GM18861 (cell line): ENCODE results near the gene PCNX3.
A peak's percentile ranks its signal among the peaks of the same experiment; 100 is the strongest.
"Not testable (repeated sequence)": the region's sequence is repeated elsewhere in the genome, so short reads cannot be mapped to it uniquely, and the experiment has no call there.

Experiments
- ATAC-seq: cut with Tn5 transposase; IDR thresholded peaks from one replicate; pipeline ENCODE4 v1.9.1; 2021; ENCODE audit not compliant: unreplicated experiment

Gene PCNX3

DNA sequence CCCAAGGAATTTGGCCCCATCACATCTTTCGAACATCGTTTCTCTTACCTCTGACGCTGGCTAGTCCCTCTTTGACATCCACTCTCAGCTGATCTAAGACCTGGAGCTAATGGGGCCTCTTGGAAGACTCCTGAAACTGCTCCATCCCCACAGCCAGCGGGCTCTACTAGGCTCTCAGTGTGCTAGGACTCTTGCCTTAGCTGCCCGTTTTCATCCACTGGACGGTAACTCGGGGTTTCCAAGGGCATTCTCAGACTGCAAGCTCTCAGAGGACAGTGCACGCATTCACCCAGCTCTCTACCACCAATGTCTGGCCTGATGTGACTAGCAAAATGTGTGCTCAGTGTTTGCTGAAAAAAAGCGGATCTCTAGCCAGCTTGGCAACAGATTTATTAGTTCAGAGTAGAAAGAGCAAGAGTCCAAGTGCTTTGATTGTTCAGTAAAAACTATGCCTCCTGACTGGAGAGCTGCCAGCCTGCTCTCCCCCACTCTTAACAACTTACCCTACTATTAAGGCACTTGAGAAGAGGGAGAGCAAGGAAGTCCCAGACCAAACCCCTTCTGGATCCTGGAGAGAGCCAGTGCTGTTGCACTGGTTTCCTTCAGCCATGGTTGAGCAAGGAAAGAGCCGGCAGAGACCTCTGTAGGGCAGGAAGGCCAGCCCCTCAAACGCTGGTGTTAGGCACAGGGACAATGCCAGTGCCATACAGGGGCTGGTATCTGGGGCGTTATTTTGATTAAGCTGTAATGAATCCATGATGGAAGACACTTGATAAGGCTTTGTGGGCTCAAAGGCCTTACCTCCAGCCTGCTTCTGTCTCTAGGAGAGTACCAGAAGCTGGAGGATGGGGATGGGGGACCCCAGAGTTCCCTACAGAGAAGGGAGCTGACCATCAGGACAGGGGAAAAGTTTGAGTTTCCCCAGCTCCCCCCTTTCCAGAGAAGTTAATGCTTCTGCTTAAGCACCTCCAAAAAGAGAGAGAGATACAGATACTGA lies 38.0 kb downstream of the PCNX3 start:
- no peak for ATAC-seq

DNA sequence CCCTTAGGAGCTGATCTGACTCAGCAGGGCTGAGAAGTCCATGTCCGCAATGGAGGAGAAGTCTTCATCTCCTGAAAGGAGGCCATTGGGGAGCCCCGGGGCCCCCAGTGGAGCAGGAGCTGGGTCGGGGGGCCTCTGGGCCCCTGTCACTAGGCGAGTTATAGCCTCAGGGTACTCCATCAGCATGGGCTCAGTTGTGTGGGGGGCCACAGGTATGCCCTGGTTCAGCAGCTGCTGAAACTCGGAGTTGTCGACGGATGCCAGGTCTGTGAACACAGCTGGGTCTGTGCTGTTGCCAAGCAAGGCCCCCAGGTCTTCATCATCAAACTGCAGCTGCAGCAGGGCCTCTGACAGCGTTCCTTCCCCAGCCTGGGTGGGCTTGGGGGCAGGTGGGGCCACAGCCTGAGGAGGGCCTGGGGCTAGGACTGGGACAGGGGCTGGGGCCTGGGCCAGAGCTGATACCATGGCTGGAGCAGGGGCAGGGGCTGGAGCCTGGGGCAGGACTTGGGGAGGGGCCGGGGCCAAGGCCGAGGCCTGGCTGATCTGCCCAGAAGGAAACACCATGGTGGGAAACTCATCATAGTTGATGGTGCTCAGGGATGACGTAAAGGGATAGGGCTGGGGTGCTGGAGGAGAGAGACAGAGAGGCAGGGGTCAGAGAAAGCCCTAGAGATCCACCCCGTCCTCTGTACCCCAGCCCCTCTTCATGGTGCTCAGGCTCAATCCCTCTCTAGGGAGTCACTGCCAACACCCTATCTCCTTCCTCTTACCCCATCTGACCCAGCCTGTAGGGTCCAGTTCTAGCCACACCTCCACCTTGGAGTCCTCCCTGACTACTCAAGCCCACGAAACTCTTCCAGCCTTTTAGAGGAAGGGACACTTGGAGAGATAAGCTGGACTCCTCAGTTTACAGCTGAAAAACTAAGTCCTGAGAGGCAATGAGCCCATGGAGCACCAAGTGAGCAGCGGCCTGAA lies 39.1 kb downstream of the PCNX3 start:
- ATAC-seq = no peak

DNA sequence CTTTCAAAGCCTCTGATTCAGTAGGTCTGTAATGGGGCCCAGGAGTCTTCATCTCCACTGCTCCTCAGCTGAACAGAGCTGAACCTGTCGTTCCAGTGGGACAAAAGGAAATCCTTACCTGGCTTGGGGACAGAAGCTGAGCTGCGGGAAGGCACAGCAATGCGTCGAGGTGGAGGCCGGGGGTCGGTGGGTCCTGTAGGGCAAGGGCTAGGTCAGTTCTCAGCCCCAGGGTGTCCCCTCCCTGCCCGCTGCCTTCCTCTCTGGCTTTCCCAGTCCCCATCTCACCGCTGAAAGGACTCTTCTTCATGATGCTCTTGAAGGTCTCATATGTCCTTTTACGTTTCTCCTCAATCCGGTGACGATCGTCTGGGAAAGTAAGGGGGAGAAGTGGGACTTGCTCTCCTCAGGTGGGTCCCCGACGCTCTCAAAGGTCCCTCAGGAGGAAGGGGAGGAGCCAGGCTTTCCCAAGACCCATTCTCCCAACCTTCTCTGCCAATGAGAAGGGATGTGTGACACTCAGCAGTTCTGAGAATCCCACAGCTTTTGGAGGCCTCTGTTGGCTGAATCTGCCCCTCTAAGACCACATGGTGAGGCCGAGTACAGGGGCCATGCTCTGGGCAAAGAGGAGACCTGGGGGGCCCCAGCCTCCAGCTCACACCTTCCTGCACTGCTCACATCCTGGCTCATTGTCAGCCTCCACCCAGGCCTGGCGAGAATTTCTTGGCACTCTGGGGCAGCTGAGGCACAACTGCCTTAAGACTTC lies 40.2 kb downstream of the PCNX3 start:
- no peak for ATAC-seq

DNA sequence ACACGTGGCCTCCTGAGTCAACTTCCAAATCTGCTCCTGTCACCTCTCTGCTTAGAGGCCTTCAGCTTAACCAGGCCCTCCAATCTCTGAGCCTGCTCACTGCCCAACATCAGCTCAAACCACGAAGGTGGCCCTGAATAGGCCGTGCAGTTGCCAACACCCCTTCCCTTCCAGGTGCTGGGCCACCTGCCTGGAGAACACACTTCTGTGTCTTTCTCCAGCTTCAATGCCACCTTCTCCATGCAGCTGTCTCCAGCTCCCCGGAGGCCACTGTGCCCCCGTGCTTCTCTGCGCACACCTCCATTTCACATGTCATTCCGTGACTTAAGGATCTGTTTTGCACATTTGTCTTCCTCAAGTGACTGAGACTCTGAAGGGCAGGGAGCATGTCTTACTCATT lies 41.9 kb downstream of the PCNX3 start:
- ATAC-seq = no peak

DNA sequence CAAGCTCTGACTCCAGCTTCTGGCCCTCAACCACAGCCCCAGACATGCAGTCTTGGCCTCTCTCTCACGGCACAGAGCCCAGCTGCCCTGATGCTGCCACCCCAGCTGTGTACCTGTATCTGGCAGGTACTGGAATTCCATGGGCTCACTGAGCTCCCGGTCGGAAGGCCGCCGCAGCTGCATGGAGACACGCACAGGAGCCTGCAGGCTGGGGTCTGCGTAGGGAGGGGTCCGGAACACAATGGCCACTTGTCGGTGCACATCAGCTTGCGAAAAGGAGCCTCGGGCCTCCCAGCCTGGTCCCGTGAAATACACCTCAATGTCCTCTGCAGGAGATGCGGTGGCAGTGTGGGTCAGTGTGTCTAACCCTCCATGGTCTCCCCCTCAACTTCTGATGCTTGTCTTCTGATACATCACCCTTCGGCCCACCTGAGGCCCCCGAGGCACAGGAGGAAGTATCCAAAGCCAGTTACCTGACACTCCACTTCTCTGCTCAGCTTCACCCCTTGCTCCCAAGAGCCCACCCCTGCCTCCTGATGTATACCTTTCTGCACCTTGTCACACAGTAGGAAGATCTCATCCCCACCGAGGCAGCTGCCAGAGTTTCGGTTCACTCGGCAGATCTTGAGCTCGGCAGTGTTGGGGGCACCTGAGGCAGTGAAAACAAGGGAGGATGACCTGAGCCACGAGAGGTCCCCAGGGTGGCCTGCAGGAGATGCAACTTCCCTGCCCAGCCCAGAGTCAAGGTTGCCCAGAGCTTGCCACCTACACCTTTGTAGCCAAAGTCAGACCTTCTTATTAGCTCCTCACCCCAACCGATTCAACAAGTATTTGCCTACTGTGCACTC lies 42.8 kb downstream of the PCNX3 start:
- no peak for ATAC-seq

DNA sequence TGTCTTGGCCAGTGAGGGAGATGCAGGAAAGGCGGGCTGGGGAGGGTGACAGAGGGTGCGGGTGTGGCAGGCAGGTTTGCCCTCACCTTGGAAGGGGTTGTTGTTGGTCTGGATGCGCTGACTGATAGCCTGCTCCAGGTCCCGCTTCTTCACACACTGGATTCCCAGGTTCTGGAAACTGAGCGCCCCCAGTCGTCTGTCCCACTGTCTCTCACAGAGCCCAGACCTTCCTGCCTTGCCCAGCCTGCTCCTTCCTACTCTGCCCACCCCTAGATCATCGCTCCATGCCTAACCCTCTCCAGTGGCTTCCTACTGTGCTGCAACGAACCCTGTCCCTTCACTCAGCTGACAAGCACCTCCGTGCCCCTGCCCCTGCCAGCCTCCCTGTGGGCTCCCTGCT lies 44.5 kb downstream of the PCNX3 start:
- no peak for ATAC-seq

DNA sequence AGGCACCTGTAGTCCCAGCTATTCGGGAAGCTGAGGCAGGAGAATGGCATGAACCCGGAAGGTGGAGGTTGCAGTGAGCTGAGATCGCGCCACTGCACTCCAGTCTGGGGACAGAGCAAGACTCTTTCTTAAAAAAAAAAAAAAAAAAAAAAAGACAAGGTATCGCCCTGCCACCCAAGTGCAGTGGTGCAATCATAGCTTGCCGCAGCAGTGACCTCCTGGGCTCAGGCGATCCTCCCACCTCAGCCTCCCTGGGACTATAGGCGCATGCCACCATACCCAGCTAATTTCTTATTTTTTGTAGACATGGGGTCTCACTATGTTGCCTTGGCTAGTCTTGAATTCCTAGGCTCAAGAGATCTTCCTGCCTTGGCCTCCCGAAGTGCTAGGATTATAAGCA lies 45.3 kb downstream of the PCNX3 start:
- ATAC-seq = not testable (repeated sequence)

DNA sequence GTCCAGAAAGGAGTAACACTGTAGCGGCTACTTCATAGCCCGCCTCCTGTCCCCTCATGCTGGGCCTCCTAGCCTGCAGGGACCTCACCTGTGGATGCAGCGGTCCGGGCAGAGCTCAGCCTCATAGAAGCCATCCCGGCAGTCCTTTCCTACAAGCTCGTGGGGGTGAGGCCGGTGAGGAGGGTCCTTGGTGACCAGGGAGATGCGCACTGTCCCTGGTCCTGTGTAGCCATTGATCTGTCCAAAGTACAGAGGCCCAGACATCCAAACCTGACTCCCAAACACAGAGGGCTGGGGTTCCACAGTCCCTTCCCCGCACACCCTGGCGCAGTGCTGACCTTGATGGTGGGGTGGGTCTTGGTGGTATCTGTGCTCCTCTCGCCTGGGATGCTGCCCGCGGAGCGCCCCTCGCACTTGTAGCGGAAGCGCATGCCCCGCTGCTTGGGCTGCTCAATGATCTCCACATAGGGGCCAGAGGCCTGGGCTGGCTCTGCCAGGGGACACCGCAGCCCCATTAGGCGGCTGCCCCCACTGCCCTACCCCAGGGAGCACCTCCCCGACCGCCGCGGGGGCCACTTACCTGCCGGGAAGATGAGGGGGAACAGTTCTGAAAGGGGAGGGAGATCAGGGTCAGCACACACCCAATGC lies 46.1 kb downstream of the PCNX3 start:
- no peak for ATAC-seq

DNA sequence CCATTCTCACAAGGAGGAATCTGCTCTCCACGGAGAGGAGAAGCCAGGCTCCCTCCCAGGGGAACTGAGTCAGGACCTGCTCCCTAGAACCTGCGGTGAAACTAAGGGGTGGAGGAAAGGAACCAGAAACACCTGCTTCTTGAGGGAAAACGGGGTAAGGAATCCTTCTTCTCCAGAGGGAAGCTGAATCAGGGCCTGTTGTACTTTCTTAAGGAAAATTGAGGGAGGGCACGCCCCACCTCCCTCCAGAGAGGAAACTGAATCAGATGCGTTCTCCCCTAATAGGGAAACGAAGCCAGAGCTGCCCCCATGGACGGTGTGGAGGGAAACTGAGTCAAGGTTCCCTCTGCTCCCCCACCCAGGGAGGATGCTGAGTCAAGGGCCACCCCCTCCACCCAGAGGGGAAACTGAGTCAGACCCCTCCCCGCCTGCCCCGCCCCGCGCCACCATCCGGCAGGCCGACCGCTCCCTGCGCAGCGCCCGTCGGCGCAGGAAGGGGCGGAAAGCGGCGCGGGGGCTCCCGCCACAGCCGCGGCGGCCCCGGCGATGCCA lies 46.7 kb downstream of the PCNX3 start:
- ATAC-seq = peak; percentile 10

DNA sequence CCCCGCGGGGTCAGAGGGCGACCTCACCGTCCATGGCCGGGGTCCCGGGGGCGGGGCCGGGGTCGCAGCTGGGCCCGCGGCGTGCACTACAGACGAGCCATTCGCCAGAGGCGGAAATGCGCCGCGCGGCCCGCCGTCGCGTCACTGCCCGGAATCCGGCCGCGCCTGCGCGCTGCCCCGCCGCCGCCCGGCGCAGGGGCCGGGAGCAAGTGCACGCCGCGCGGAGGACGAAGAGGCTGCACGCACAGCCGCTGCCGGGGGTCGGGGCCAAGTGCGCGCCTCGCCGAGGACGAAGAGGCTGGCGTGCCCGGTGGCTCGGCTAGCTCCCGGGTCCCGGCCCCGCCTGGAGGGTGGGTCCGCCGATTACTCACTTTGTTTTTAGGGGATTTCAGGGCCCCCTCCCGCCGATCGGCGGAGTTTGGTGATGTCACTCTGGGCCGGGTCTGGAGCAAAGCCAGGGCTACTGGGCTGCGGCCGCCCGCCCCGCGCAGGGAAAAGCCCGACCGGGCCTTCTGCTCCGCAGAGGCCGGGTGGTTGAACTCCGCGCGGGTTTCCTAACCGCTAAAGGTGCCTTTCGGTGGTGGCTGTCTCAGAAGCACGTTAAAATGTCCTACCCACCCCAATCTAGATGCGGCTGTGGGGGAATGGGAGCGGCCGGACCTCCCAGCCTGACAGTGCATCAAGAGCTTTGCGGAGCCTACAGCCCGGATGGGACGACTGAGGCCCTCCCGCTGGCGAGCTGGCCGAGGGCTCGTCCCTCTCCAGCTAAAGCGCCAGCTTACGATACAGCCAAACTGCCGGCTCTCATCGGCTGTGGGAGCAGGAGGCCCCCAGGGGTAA lies 47.4 kb downstream of the PCNX3 start, which contains the start of gene RELA:
RELA (minus strand) TSS at position 118 of the 840 bp plus-strand sequence; CDS start at position 34, 84 bp downstream.
- peak; percentile 84 for ATAC-seq

DNA sequence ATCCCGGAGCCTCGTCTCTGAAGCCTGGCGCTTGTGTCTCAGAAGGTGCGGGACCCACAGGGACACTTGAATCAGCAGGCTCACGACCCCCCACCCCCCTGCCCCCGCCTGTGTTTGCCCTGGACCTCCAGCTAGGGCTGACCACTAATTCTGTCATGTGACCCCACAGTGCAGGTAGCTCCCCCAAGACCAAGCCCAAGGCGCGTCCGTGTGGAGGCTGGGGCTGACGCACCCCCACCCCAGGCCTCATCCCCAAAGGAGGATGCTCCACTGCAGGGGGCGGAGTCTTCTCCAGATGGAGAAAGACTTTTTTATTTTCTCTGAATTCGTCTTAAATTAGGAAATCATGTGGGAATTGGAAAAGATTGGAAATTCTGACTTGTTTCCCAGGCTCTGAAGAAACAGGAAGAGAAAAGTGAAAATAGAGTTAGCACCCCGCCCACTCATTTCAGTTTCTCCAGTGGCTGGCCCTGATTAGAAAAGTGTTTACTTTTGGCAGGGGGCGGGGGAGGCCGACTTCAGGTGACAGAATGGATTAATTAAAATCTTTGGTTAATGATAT lies 48.1 kb downstream of the PCNX3 start:
- no peak for ATAC-seq

DNA sequence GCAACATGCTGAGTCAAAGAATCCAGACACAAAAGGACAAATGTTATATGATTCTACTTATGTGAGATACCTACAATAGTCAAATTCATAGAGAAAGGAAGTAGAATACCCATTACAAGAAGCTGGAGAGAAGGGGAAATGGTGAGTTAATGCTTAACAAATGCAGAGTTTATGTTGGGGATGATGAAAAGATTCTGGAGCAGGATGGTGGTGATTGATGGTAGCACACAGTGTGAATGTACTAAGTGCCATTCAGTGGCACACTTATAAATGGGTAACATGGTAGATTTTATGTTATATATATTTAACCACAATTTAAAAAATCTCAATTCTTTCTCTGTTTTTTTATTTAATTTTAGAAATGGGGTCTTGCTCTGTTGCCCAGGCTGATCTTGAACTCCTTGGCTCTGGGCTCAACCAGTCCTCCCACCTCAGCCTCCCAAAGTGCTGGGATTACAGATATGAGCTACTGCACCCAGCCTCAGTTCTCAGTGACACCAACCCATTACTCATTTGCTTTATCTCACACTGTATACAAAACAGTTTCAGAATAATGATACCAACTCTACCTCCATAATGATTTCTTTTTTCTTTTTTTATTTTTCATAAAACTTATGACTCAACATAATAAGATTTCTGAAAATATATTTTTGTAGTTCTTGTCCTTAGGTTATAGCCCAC lies 56.7 kb downstream of the PCNX3 start:
- ATAC-seq = no peak

DNA sequence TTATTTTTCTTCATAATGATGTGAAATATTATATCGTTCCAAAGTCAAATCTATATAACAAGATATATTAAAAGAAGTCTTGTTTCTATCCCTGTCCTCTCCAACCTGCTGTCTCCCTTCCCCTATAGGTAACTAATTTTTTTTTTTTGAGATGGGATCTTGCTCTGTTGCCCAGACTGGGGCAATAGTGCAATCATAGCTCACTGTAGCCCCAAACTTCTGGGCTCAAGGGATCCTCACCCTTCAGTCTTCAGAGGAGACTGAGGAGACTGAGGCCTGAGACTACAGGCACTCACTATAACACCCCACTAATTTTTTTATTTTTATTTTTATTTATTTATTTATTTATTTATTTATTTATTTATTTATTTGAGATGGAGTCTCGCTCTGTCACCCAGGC lies 57.4 kb downstream of the PCNX3 start:
- no peak for ATAC-seq

DNA sequence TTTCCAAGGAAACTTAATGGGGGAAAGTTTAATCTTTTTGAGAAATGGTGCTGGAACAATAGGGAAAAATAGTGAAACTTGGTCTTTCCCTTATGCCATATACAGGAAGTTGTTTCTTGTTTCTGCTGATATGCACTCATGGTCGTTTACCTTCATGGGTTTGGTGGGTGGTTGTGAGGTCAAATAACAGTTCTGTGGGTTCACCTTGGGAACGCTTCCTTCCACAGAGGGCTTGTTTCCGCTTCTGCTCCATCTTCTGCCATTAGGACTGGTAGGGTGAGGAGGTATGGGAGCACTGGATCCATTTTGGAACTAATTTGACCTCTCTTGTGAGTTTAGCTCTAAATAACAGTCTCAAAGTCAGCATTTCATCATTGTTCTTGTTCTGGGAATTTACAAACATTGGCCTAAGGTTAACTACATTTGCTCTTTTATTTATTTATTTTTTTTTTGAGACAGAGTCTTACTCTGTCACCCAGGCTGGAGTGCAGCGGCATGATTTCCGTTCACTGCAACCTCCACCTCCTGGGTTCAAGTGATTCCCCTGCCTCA lies 64.7 kb downstream of the PCNX3 start:
- no peak for ATAC-seq

DNA sequence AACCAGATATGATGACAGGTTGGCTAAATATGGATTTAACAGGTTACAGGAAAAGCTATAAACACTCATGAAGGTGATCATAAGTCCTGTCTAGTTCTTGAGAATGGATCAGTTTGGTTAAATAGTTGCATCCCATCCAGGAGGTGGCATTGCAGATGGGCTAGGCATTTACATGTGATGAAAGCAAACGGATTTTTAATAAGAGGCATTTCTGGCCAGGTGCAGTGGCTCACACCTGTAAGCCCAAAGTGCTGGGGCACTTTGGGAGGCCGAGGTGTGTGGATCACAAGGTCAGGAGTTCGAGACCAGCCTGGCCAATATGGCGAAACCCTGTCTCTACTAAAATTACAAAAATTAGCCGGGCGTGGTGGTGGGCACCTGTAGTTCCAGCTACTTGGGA lies 67.9 kb downstream of the PCNX3 start:
- not testable (repeated sequence) for ATAC-seq

DNA sequence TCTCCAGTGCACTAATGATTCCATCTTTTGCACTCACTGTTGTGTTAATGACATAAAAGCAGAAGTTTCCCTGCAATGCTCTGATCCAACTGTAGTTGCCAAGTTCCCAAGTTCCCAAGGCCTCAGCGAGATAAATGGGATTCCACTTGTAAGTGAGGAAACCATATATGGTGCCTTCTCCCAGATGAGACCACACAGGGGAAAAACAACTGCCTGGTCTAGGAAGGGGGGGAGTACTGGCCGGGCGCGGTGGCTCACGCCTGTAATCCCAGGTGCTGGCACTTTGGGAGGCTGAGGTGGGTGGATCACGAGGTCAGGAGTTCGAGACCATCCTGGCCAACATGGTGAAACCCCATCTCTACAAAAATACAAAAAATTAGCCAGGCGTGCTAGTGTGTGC lies 70.4 kb downstream of the PCNX3 start:
- no peak for ATAC-seq
